ENCODE data around the gene PARD6G. TPM values are rescaled to one million over a fixed set of nuclear protein-coding genes. Genes with fewer than 3 reads are reported as not detected.

Gene PARD6G
- polyA plus RNA-seq, 3 donors, result 30.2 to 31.0 (median 31.0) TPM

DNA sequence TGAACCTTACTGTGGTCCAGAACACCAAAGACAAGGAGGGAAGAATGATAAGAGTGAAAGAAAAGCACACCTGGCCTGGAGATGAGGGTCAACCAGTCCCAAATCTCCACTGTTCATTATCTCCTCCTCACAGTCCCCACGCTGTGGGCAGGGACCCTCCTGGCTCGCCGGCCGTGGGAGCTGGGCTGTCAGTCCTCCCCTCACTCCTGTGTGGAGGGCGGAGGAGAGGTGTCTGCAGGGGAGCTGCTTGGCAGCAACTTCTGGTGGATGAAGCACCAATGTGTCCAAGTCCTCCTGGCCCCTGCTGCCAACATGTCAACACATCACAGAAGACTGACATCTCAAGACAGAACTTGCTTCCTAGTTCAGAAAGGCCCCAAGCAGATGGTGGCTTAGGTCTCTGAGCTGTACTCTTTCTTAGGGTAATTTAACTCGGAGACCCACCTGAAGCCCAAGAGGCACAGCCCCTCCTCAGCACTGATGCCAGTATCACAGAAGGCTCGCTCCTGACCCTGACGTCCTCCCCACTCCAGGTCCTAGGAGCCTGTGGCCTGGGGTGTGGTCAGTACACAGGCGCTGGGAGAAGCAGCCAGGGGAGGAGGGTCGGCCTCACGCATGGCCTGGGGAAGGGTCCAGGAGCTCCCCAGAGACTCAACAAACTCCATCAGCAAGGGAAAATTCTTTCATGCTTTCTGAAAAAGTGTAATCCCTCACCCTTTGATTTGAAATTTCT is 54.5 kb downstream of the PARD6G start:
- no peak for DNase-seq (ENCODE audit: low read depth in 3 of 3, low spot score in 2 of 3)

- DNase-seq (ENCODE audit: low read depth in 3 of 3, low spot score in 2 of 3), result no peak
Observed at GRCh38 chr18:80191907-80192652, 55.2 kb downstream of the PARD6G start.

GRCh38 chr18:80191264-80191663 is 56.0 kb downstream of the PARD6G start:
- DNase-seq (ENCODE audit: low read depth in 3 of 3, low spot score in 2 of 3), result no peak

- DNase-seq (ENCODE audit: low read depth in 3 of 3, low spot score in 2 of 3), result no peak
Observed at GRCh38 chr18:80190311-80190710, 57.0 kb downstream of the PARD6G start.

DNA sequence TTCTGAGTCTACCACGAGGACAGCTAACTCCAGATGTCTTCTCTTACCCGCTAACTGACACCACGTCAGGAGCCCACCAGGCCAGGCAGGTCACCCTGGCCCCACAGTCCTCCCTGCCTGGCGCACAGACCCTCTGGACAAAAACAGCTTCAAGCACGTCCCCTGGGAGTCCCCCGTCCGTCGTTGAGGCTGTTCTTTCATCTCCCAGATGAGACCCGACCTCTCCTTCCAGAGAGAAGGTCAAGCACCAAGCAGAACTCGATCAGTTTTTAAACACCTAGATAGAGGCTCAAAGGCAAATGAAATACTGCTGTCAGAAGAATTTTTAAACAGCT is 57.8 kb downstream of the PARD6G start:
- no peak for DNase-seq (ENCODE audit: low read depth in 3 of 3, low spot score in 2 of 3)

- DNase-seq (ENCODE audit: low read depth in 3 of 3, low spot score in 2 of 3), result no peak
Observed at GRCh38 chr18:80188643-80189530, 58.4 kb downstream of the PARD6G start.

DNA sequence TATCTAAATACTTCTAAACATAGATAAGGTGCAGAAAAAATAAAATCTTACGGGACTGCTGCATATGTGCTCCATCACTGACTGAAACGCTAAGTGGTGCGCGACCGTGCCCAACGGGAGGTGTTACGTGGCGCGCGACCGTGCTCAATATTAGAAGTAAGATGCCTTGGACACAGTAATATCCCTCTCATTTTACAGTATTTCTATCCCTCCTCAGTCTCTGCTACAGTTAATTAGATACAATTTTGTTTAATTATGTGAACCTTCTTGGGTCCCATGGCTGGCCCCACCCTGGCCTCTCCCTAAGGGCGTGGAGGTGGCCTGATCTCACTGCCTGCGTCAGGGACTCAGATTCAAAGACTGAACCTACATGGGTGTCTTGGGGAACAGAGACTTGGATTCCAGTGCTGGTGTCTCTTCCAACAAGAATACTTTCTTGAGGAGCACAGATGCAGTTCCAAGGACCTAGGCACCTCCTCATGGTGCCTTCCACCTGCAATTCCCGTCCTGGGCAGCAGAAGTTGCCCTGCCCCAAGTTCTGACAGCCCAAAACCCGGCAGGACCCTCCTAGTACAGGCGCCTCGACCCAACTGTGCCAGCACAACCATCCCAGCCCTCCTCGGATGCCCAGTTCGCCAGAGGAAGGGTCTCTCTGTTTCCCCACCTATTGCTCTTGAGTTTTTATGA is 59.2 kb downstream of the PARD6G start:
- DNase-seq (ENCODE audit: low read depth in 3 of 3, low spot score in 2 of 3), result no peak

GRCh38 chr18:80185545-80185944 is 61.8 kb downstream of the PARD6G start:
- DNase-seq (ENCODE audit: low read depth in 3 of 3, low spot score in 2 of 3), result no peak

GRCh38 chr18:80184243-80184772 is 63.0 kb downstream of the PARD6G start:
- no peak for DNase-seq (ENCODE audit: low read depth in 3 of 3, low spot score in 2 of 3)

GRCh38 chr18:80183273-80184050 is 63.9 kb downstream of the PARD6G start:
- no peak for DNase-seq (ENCODE audit: low read depth in 3 of 3, low spot score in 2 of 3)

GRCh38 chr18:80182855-80183254 is 64.5 kb downstream of the PARD6G start:
- DNase-seq (ENCODE audit: low read depth in 3 of 3, low spot score in 2 of 3), result no peak

GRCh38 chr18:80181642-80182461 is 65.5 kb downstream of the PARD6G start:
- no peak for DNase-seq (ENCODE audit: low read depth in 3 of 3, low spot score in 2 of 3)

- no peak for DNase-seq (ENCODE audit: low read depth in 3 of 3, low spot score in 2 of 3)
Observed at GRCh38 chr18:80180778-80181564, 66.3 kb downstream of the PARD6G start.

DNA sequence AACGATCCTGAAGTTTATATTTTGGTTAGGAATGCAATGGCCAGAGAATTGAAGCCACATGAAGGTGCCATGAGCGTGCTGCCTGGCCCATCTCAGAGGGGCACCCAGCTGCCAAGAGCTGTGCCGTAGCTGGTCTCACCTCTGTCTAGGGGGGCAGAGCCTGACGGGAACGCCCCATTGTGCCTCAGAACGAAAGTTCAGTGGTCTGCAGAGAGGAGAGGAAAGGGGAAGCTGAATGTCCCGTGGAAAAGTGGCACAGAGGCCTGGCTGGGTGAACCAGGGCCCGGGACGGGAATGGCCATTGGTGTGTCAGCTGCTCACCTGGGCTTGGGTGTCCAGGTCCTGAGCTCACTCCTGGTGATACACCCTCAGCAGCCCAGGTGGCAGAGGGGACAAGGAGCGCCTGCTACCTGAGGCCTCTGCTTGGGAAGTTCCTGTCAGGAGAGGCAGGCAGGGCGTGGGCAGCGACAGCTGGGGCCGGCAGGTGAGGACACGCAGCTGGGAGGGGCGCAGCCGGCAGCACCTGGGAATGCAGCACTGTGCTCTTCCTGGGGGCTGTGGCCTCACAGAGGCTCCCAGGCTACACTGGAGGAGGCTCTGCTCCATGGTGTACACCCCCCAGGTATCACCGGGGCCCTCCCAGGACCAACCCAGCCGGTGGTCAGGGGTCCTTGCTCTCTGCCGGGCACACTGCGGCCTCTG is 67.3 kb downstream of the PARD6G start:
- DNase-seq (ENCODE audit: low read depth in 3 of 3, low spot score in 2 of 3), result no peak

GRCh38 chr18:80178935-80179818 is 68.1 kb downstream of the PARD6G start:
- DNase-seq (ENCODE audit: low read depth in 3 of 3, low spot score in 2 of 3), result no peak

GRCh38 chr18:80177128-80177527 is 70.2 kb downstream of the PARD6G start:
- no peak for DNase-seq (ENCODE audit: low read depth in 3 of 3, low spot score in 2 of 3)

Data from right renal cortex interstitium (tissue), 3 donors.